PFSK-1 (cell line): ENCODE measurements around the gene ULK4.

Source experiments
- FOXP2 ChIP-seq: optimal IDR thresholded peaks from 2 replicates; pipeline ENCODE3; 2011; ENCODE audit warnings: borderline replicate concordance, control low read depth, inconsistent platforms; ENCODE audit not compliant: insufficient read depth; ENCODE audit errors: extremely low read length, extremely low read depth
- POLR2AphosphoS5 ChIP-seq: IDR thresholded peaks from 2 replicates; pipeline ENCODE4 v1.6.1; 2012; ENCODE audit warnings: low read depth, mild to moderate bottlenecking, control low read depth, low read length, moderate library complexity
- REST ChIP-seq, 2 experiments: IDR thresholded peaks; 2 replicates each; pipeline versions ENCODE4 v1.6.1 to v1.8.0; 2011 to 2012; ENCODE audit warnings: low read depth in 2 of 2, low read length in 2 of 2, control low read depth in 1 of 2, inconsistent platforms in 1 of 2, mild to moderate bottlenecking in 1 of 2, moderate library complexity in 1 of 2; ENCODE audit not compliant: insufficient read depth in 1 of 2
- SIN3A ChIP-seq: IDR thresholded peaks from 2 replicates; pipeline ENCODE4 v1.6.1; 2012; ENCODE audit warnings: mild to moderate bottlenecking, low read length, moderate library complexity, borderline replicate concordance; ENCODE audit not compliant: insufficient read depth
- TAF1 ChIP-seq: IDR thresholded peaks from 2 replicates; pipeline ENCODE4 v1.6.1; 2012; ENCODE audit warnings: low read length, control low read depth, borderline replicate concordance; ENCODE audit not compliant: insufficient read depth

Gene ULK4

GRCh38 chr3:41845826-41846225 is 116.1 kb downstream of the ULK4 start:
- no peak for TF ChIP-seq TAF1
- no peak for TF ChIP-seq REST (IDR thresholded peaks at IDR 0.05; ENCODE audit: insufficient read depth in 1 of 2, low read depth in 2 of 2, low read length in 2 of 2)
- no peak for TF ChIP-seq FOXP2
- no peak for TF ChIP-seq SIN3A
- no peak for TF ChIP-seq POLR2AphosphoS5

- no peak for TF ChIP-seq TAF1
- TF ChIP-seq POLR2AphosphoS5 = no peak
- no peak for TF ChIP-seq SIN3A
- no peak for TF ChIP-seq REST (IDR thresholded peaks at IDR 0.05; ENCODE audit: insufficient read depth in 1 of 2, low read depth in 2 of 2, low read length in 2 of 2)
These were observed 125.4 kb downstream of the ULK4 start for GRCh38 chr3:41836360-41837134.

GRCh38 chr3:41833628-41834027 is 128.3 kb downstream of the ULK4 start:
- TF ChIP-seq TAF1 (no peak), FOXP2 (no peak), SIN3A (no peak), POLR2AphosphoS5 (no peak), REST (IDR thresholded peaks at IDR 0.05; ENCODE audit: insufficient read depth in 1 of 2, low read depth in 2 of 2, low read length in 2 of 2) (no peak)

GRCh38 chr3:41819236-41819635 is 142.7 kb downstream of the ULK4 start:
- TF ChIP-seq SIN3A (no peak), REST (IDR thresholded peaks at IDR 0.05; ENCODE audit: insufficient read depth in 1 of 2, low read depth in 2 of 2, low read length in 2 of 2) (no peak), POLR2AphosphoS5 (no peak), TAF1 (no peak)
